Nephron (organoid): Measurements from ENCODE around the gene BRIP1.
"Not testable (repeated sequence)": the region's sequence is repeated elsewhere in the genome, so short reads cannot be mapped to it uniquely, and the experiment has no call there.

ENCODE experiments used
- H3K27ac Mint-ChIP-seq, 3 experiments: 2 replicates each; pipeline ENCODE4 v1.8.0; 2020; ENCODE audit warnings: mixed read lengths in 3 of 3, mild to moderate bottlenecking in 2 of 3, moderate library complexity in 1 of 3
- H3K27me3 Mint-ChIP-seq: 2 replicates; pipeline ENCODE4 v1.8.0; 2021; ENCODE audit warnings: low read depth, mild to moderate bottlenecking, moderate library complexity, mixed read lengths
- H3K36me3 Mint-ChIP-seq: 2 replicates; pipeline ENCODE4 v1.8.0; 2020; ENCODE audit warnings: low read depth, mixed read lengths
- H3K4me1 Mint-ChIP-seq: 2 replicates; pipeline ENCODE4 v1.8.0; 2020; ENCODE audit warnings: mixed read lengths
- H3K4me3 Mint-ChIP-seq, 3 experiments: 2 replicates each; pipeline ENCODE4 v1.8.0; 2020; ENCODE audit warnings: mild to moderate bottlenecking in 3 of 3, mixed read lengths in 3 of 3, moderate library complexity in 2 of 3
- H3K9me3 Mint-ChIP-seq: 2 replicates; pipeline ENCODE4 v1.8.0; 2020; ENCODE audit warnings: mixed read lengths
- CTCF ChIP-seq, 3 experiments: fragments of 200-600 bp; sonication (generic); IDR thresholded peaks; one replicate each; pipeline ENCODE4 v1.5.0; 2021; ENCODE audit warnings: antibody characterized with exemption in 3 of 3; ENCODE audit not compliant: unreplicated experiment in 3 of 3

BRIP1 gene

GRCh38 chr17:61775364-61775763, 88.0 kb downstream of the BRIP1 start:
- TF ChIP-seq CTCF (IDR thresholded peaks at IDR 0.05; ENCODE audit: unreplicated experiment in 3 of 3): no peak
- no peak overlapping the region for H3K27ac Mint-ChIP-seq
- peaks cover 12% of the 10 kb centered on the region for H3K9me3 Mint-ChIP-seq
- H3K36me3 Mint-ChIP-seq: peaks cover 36% of the 10 kb centered on the region
- no peaks in the 10 kb centered on the region for H3K27me3 Mint-ChIP-seq
- H3K4me3 Mint-ChIP-seq: no peak overlapping the region
- H3K4me1 Mint-ChIP-seq: no peaks in the 10 kb centered on the region

DNA sequence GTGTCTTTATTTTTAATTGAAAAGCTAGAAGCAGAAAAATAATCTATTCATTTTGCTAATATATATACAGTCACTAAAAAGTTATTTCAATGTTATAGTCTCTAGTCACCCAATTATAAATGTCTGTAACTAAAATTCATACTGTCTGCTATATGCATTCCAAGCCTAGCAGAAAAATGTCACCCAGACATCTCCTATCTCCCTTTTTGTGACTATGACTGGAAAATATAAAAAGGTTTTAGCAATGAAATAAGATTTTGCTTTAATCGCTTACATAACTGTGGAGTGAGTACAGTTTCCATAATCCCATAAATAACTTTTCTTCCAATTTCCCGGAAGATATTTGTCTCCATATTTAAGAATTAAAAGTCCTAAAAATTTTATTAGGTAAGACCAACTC, 88.6 kb downstream of the BRIP1 start:
- H3K27me3 Mint-ChIP-seq: no peaks in the 10 kb centered on the region
- no peak overlapping the region for H3K27ac Mint-ChIP-seq
- H3K9me3 Mint-ChIP-seq: peaks cover 17% of the 10 kb centered on the region
- H3K4me1 Mint-ChIP-seq: no peaks in the 10 kb centered on the region
- H3K36me3 Mint-ChIP-seq: peaks cover 42% of the 10 kb centered on the region
- TF ChIP-seq CTCF (IDR thresholded peaks at IDR 0.05; ENCODE audit: unreplicated experiment in 3 of 3): no peak
- H3K4me3 Mint-ChIP-seq: no peak overlapping the region

- Mint-ChIP-seq H3K9me3 (peaks cover 21% of the 10 kb centered on the region), H3K36me3 (peaks cover 48% of the 10 kb centered on the region)
- not testable (repeated sequence) for H3K27ac Mint-ChIP-seq, H3K4me1 Mint-ChIP-seq, H3K4me3 Mint-ChIP-seq, H3K27me3 Mint-ChIP-seq
Observed at GRCh38 chr17:61774087-61774486, 89.2 kb downstream of the BRIP1 start.

GRCh38 chr17:61770752-61771533, 92.4 kb downstream of the BRIP1 start:
- peaks cover 59% of the 10 kb centered on the region for H3K36me3 Mint-ChIP-seq
- no peaks in the 10 kb centered on the region for H3K4me1 Mint-ChIP-seq
- H3K9me3 Mint-ChIP-seq: peaks cover 21% of the 10 kb centered on the region
- no peak overlapping the region for H3K4me3 Mint-ChIP-seq
- H3K27me3 Mint-ChIP-seq: no peaks in the 10 kb centered on the region
- TF ChIP-seq CTCF (IDR thresholded peaks at IDR 0.05; ENCODE audit: unreplicated experiment in 3 of 3): no peak
- no peak overlapping the region for H3K27ac Mint-ChIP-seq

- Mint-ChIP-seq H3K36me3 (peaks cover 59% of the 10 kb centered on the region), H3K4me3 (no peak overlapping the region), H3K27ac (no peak overlapping the region), H3K4me1 (no peaks in the 10 kb centered on the region), H3K27me3 (no peaks in the 10 kb centered on the region), H3K9me3 (peaks cover 21% of the 10 kb centered on the region)
- no peak for TF ChIP-seq CTCF (IDR thresholded peaks at IDR 0.05; ENCODE audit: unreplicated experiment in 3 of 3)
Observed at GRCh38 chr17:61770043-61770442, 93.3 kb downstream of the BRIP1 start.

DNA sequence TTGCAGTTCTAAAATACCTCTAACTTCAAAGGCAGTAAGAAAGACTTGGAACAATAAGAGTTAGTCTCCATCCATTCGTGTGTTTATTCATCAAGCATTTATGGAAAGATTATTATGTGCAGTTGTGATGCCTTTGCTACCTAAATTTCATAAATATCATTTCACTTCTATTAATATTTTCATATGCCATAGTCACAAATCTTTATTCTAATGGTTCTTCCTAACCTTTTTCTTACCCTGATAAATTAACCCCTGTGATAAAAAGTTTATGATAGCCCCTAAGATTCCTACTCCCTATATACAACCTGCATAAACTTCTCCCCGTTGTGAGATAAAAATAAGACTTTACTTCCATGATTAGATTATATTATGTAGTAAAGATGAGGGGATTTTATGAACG, 94.9 kb downstream of the BRIP1 start:
- no peak overlapping the region for H3K4me3 Mint-ChIP-seq
- H3K9me3 Mint-ChIP-seq: peaks cover 24% of the 10 kb centered on the region
- no peaks in the 10 kb centered on the region for H3K27me3 Mint-ChIP-seq
- no peak overlapping the region for H3K27ac Mint-ChIP-seq
- H3K4me1 Mint-ChIP-seq: no peaks in the 10 kb centered on the region
- peaks cover 58% of the 10 kb centered on the region for H3K36me3 Mint-ChIP-seq
- TF ChIP-seq CTCF (IDR thresholded peaks at IDR 0.05; ENCODE audit: unreplicated experiment in 3 of 3): no peak
